ENCODE measurements around the gene CEMIP. TPM values are rescaled to one million over a fixed set of nuclear protein-coding genes. Genes with fewer than 3 reads are reported as not detected.

The CEMIP gene
- total RNA-seq, 2 experiments from 2014 or later = not detected

GRCh38 chr15:80951941-80952340, 172.8 kb downstream of the CEMIP start:
- intact Hi-C loops (cut with micrococcal nuclease; ENCODE audit: unreplicated experiment) = no loop called here
- no peak overlapping the region for H3K4me2 ChIP-seq (ENCODE audit: low read length)
- ChIA-PET POLR2A (interaction anchor here (0.6 kb wide), 1 partner anchor 10 kb away, joined by 3 read pairs; no protein-coding TSS in a partner anchor), CTCF (ENCODE audit: unreplicated experiment) (no interaction called here)
- no peak overlapping the region for H3K27ac ChIP-seq (ENCODE audit: low read depth, low read length, poor library complexity, severe bottlenecking)
- DNase-seq (ENCODE audit: low spot score) = no peak
- no peaks in the 10 kb centered on the region for H3K79me2 ChIP-seq (ENCODE audit: insufficient read depth, low read depth, low read length)
- no peak overlapping the region for H2AFZ ChIP-seq (ENCODE audit: low read length)
- H3K4me3 ChIP-seq (ENCODE audit: low read depth, low read length, poor library complexity, severe bottlenecking) = no peak overlapping the region
- H3K4me1 ChIP-seq (ENCODE audit: insufficient read depth, low read length, poor library complexity, severe bottlenecking) = no peaks in the 10 kb centered on the region
- no peaks in the 10 kb centered on the region for H3K9me3 ChIP-seq (ENCODE audit: low read length)
- TF ChIP-seq EZH2phosphoT487 (IDR thresholded peaks at IDR 0.05; ENCODE audit: borderline replicate concordance, low read depth, low read length) (no peak), CTCF (conservative IDR thresholded peaks at IDR 0.05; ENCODE audit: low read length) (no peak)
- BruUV-seq (replicated peaks) = no TSS peak
- H3K9me2 ChIP-seq (ENCODE audit: insufficient read depth, low read length) = no peaks in the 10 kb centered on the region
- no peaks in the 10 kb centered on the region for H3K36me3 ChIP-seq (ENCODE audit: insufficient read depth, low read length)
- H4K20me1 ChIP-seq (ENCODE audit: insufficient read depth, low read length) = no peaks in the 10 kb centered on the region

- intact Hi-C loops (cut with micrococcal nuclease; ENCODE audit: unreplicated experiment) = no loop called here
- H3K79me2 ChIP-seq (ENCODE audit: insufficient read depth, low read depth, low read length) = no peaks in the 10 kb centered on the region
- H3K27ac ChIP-seq (ENCODE audit: low read depth, low read length, poor library complexity, severe bottlenecking) = no peak overlapping the region
- H3K9me3 ChIP-seq (ENCODE audit: low read length) = no peaks in the 10 kb centered on the region
- H3K36me3 ChIP-seq (ENCODE audit: insufficient read depth, low read length) = no peaks in the 10 kb centered on the region
- H3K4me2 ChIP-seq (ENCODE audit: low read length) = no peak overlapping the region
- no peak overlapping the region for H2AFZ ChIP-seq (ENCODE audit: low read length)
- no TSS peak for BruUV-seq (replicated peaks)
- no peaks in the 10 kb centered on the region for H4K20me1 ChIP-seq (ENCODE audit: insufficient read depth, low read length)
- DNase-seq (ENCODE audit: low spot score) = no peak
- no peaks in the 10 kb centered on the region for H3K9me2 ChIP-seq (ENCODE audit: insufficient read depth, low read length)
- no peak overlapping the region for H3K4me3 ChIP-seq (ENCODE audit: low read depth, low read length, poor library complexity, severe bottlenecking)
- TF ChIP-seq CTCF (conservative IDR thresholded peaks at IDR 0.05; ENCODE audit: low read length) (no peak), EZH2phosphoT487 (IDR thresholded peaks at IDR 0.05; ENCODE audit: borderline replicate concordance, low read depth, low read length) (no peak)
- ChIA-PET CTCF (ENCODE audit: unreplicated experiment) (no interaction called here), POLR2A (interaction anchor here (0.6 to 0.7 kb wide), 2 partner anchors 222 to 313 kb away, joined by 3 read pairs; no protein-coding TSS in a partner anchor)
- no peaks in the 10 kb centered on the region for H3K4me1 ChIP-seq (ENCODE audit: insufficient read depth, low read length, poor library complexity, severe bottlenecking)
Measured at GRCh38 chr15:80953001-80953952, 174.1 kb downstream of the CEMIP start.

All from OCI-LY7 (cell line).